K562 (cell line): ENCODE results near the gene IQSEC3. TPM values are rescaled to one million over a fixed set of nuclear protein-coding genes. Genes with fewer than 3 reads are reported as not detected.

Source experiments
- ATAC-seq: fragments of 200-7000 bp; cut with Tn5 transposase; 3 replicates; pipeline ENCODE4 v1.9.1; 2020; ENCODE audit warnings: moderate library complexity
- BruUV-seq: library from RNA; stranded (reverse); fragments of 400-500 nt; replicated peaks from 2 replicates; lab custom pipeline; 2021; lab: Mats Ljungman, UMichigan
- CTCF ChIA-PET: fragments of 300-600 bp; formaldehyde crosslinking; extraction: SDS; loops from one replicate; lab custom pipeline; 2021; ENCODE audit warnings: low intra/inter-chr PET ratio; lab: Yijun Ruan, JAX
- POLR2A ChIA-PET: fragments of 300-600, 350-650 bp; sonication (Branson Sonifier 250); formaldehyde crosslinking; extraction: SDS; loops from one replicate; lab custom pipeline; 2021; ENCODE audit warnings: antibody characterized with exemption, inconsistent platforms; lab: Yijun Ruan, JAX
- DNase-seq, 4 experiments: peaks; one replicate each; pipeline versions ENCODE4 v3.0.0 to v3.0.0-alpha.2; 2011 to 2018; ENCODE audit warnings: low spot score in 3 of 4, mixed read lengths in 3 of 4; ENCODE audit errors: extremely low read depth in 1 of 4
- FAIRE-seq: peaks from 2 replicates; lab custom pipeline; 2011; peaks lifted over from hg19 to GRCh38; lab: Jason Lieb, UNC
- H2AFZ ChIP-seq: 2 replicates; pipeline ENCODE4 v1.6.0; 2011; ENCODE audit warnings: low read depth, low read length, control low read depth, inconsistent platforms
- H3K27ac ChIP-seq: fragments of 200-600 bp; 3 replicates; pipeline ENCODE4 v1.8.0; 2011; ENCODE audit warnings: low read depth, mild to moderate bottlenecking, control low read depth, inconsistent platforms, low read length, moderate library complexity, mixed read lengths; ENCODE audit errors: extremely low read depth
- H3K27me3 ChIP-seq, 2 experiments: fragments of 300-600 bp in 1 of 2; 2 replicates in 1 of 2; 3 replicates in 1 of 2; pipeline versions ENCODE4 v1.6.0 to v1.8.0; 2011; ENCODE audit warnings: inconsistent platforms in 2 of 2, low read length in 2 of 2, mild to moderate bottlenecking in 1 of 2, mixed read lengths in 1 of 2, moderate library complexity in 1 of 2; ENCODE audit not compliant: control insufficient read depth in 2 of 2, insufficient read depth in 2 of 2
- H3K36me3 ChIP-seq: fragments of 300-600 bp; 3 replicates; pipeline ENCODE4 v1.8.0; 2011; ENCODE audit warnings: mild to moderate bottlenecking, low read length, inconsistent platforms; ENCODE audit not compliant: control insufficient read depth, insufficient read depth
- H3K4me1 ChIP-seq, 2 experiments: fragments of 200-600 bp in 1 of 2; replicated peaks in 1 of 2; 2 replicates in 1 of 2; 3 replicates in 1 of 2; pipeline versions ENCODE4 v1.5.1 to v1.8.0; 2011; ENCODE audit warnings: inconsistent platforms in 2 of 2, low read length in 2 of 2, mild to moderate bottlenecking in 1 of 2, mixed read lengths in 1 of 2, moderate library complexity in 1 of 2; ENCODE audit not compliant: control insufficient read depth in 2 of 2, insufficient read depth in 2 of 2
- H3K4me2 ChIP-seq: 2 replicates; pipeline ENCODE4 v1.6.1; 2011; ENCODE audit warnings: low read length, control low read depth, inconsistent platforms, mixed read lengths; ENCODE audit not compliant: insufficient read depth
- H3K4me3 ChIP-seq: fragments of 200-600 bp; sonication (generic), shearing (Covaris generic); 2 replicates; pipeline ENCODE4 v1.5.1; 2016; ENCODE audit warnings: control low read depth, inconsistent platforms
- H3K79me2 ChIP-seq: fragments of 200-600 bp; 3 replicates; pipeline ENCODE4 v1.8.0; 2011; ENCODE audit warnings: low read length, inconsistent platforms; ENCODE audit not compliant: control insufficient read depth, insufficient read depth
- H3K9ac ChIP-seq, 2 experiments: 2 replicates each; pipeline versions ENCODE4 v1.6.0 to v1.6.1; 2011; ENCODE audit warnings: low read depth in 2 of 2, low read length in 2 of 2, control low read depth in 1 of 2, inconsistent platforms in 1 of 2, mild to moderate bottlenecking in 1 of 2, mixed read lengths in 1 of 2; ENCODE audit not compliant: insufficient read depth in 1 of 2
- H3K9me1 ChIP-seq: one replicate; pipeline ENCODE4 v1.6.0; 2011; ENCODE audit warnings: inconsistent platforms, mild to moderate bottlenecking, low read length, moderate library complexity; ENCODE audit not compliant: control insufficient read depth, insufficient read depth
- H3K9me3 ChIP-seq: replicated peaks from 2 replicates; pipeline ENCODE4 v1.5.1; 2011; ENCODE audit warnings: low read depth, low read length, inconsistent platforms; ENCODE audit not compliant: control insufficient read depth, insufficient read depth
- H4K20me1 ChIP-seq: replicated peaks from 2 replicates; pipeline ENCODE4 v1.6.1; 2011; ENCODE audit warnings: low read length, inconsistent platforms, mixed read lengths; ENCODE audit not compliant: control insufficient read depth, insufficient read depth
- HIVEP1 ChIP-seq: fragments of 250-450 bp; sonication (Bioruptor Pico); IDR thresholded peaks from 2 replicates; pipeline ENCODE4 v1.4.0; 2020; ENCODE audit warnings: mild to moderate bottlenecking
- HMGN3 ChIP-seq: IDR thresholded peaks from 2 replicates; pipeline ENCODE4 v1.6.1; 2011; ENCODE audit warnings: borderline replicate concordance, low read depth, mild to moderate bottlenecking, mixed read lengths, low read length; ENCODE audit not compliant: insufficient read length; ENCODE audit errors: extremely low read depth
- MEIS2 ChIP-seq: fragments of 450-650 bp; IDR thresholded peaks from 2 replicates; pipeline ENCODE4 v1.6.1; 2014; ENCODE audit warnings: mild to moderate bottlenecking; ENCODE audit not compliant: partially characterized antibody
- NCOR1 ChIP-seq: fragments of 450-650 bp; IDR thresholded peaks from 2 replicates; pipeline ENCODE4 v1.6.1; 2016; ENCODE audit warnings: mild to moderate bottlenecking, moderate library complexity
- SMARCA4 ChIP-seq: fragments of 450-650 bp; IDR thresholded peaks from 2 replicates; pipeline ENCODE4 v1.6.1; 2016
- SMARCE1 ChIP-seq: fragments of 450-650 bp; IDR thresholded peaks from 2 replicates; pipeline ENCODE4 v1.7.1; 2016; ENCODE audit warnings: mild to moderate bottlenecking
- TEAD2 ChIP-seq: fragments of 450-650 bp; IDR thresholded peaks from 2 replicates; pipeline ENCODE4 v1.6.1; 2016; ENCODE audit warnings: missing genetic modification characterization, control low read depth, missing compliant biosample characterization
- WGBS: fragments of 100-300 bp; shearing (Covaris generic); methylation state at CpG from one replicate; pipeline ENCODE4 v1.1.6; 2016; ENCODE audit warnings: low coverage, mixed read lengths; ENCODE audit not compliant: insufficient coverage; ENCODE audit errors: missing lambda C conversion rate; 5-methylcytosine and 5-hydroxymethylcytosine counted together
- in situ Hi-C: fragments of 300-500 bp; cut with MboI; formaldehyde crosslinking; loops from 4 replicates; pipeline ENCODE4 v1.15.0; 2018; ENCODE audit warnings: inconsistent platforms, mixed read lengths
- intact Hi-C: fragments of 100-400 bp; cut with micrococcal nuclease; formaldehyde crosslinking; loops from 2 replicates; pipeline ENCODE4 v1.14.2; 2022
- polyA plus RNA-seq, 8 experiments: library from polyadenylated mRNA; depleted of rRNA in 4 of 8; stranded (reverse) in 5 of 8; unstranded in 3 of 8; fragments of >200 nt; fragmentation: Nextera tagmentation in 2 of 8; fragmentation: Illumina TruSeq in 1 of 8; extraction: Ambion mirVana in 2 of 8; extraction: Trizol in 1 of 8; gene quantifications; 2 replicates each; pipeline versions ENCODE4 v1.2.1 to v1.2.3, GENCODE V29; 2011 to 2014; ENCODE audit warnings: inconsistent platforms in 1 of 8, missing spikeins in 1 of 8
- total RNA-seq, 7 experiments: library from RNA; depleted of rRNA in 6 of 7; stranded (reverse); fragments of >200 nt in 6 of 7; fragmentation: Illumina TruSeq in 2 of 7; extraction: Trizol in 2 of 7; gene quantifications; 2 replicates each; pipeline versions ENCODE4 v1.2.1 to v1.2.3, GENCODE V29; 2011 to 2021; ENCODE audit warnings: low replicate concordance in 1 of 7
- TF ChIP-seq, protein P1 (sequence below), 2 experiments: fragments of 450-650 bp; conservative IDR thresholded peaks; 2 replicates each; pipeline ENCODE4 v1.6.1; 2017; ENCODE audit warnings: mild to moderate bottlenecking in 2 of 2, moderate library complexity in 2 of 2

Gene IQSEC3
- total and polyA plus RNA-seq, 9 of the 15 experiments (the other 6 are each of a cell fraction or from before 2014, with no cell fraction given): under 0.01 to 0.25 (median 0.08) TPM; not detected in 3

GRCh38 chr12:89653-90052 is 23.1 kb downstream of the IQSEC3 start:
- no peaks in the 10 kb centered on the region for H3K9me1 ChIP-seq
- H3K9me3 ChIP-seq: peaks cover 2% of the 10 kb centered on the region; the same call in 1 of the 2 replicates
- H3K79me2 ChIP-seq: no peaks in the 10 kb centered on the region
- no peak overlapping the region for H3K4me3 ChIP-seq
- no peak overlapping the region for H3K9ac ChIP-seq
- no peak overlapping the region for H2AFZ ChIP-seq
- no peaks in the 10 kb centered on the region for H4K20me1 ChIP-seq
- DNase-seq: no peak
- no peak overlapping the region for H3K4me2 ChIP-seq
- POLR2A ChIA-PET: no interaction called here
- BruUV-seq: no TSS peak
- TF ChIP-seq HMGN3 (no peak), TEAD2 (tag) (no peak), SMARCA4 (no peak), NCOR1 (no peak), HIVEP1 (CRISPR knock-in tag) (no peak), MEIS2 (no peak), SMARCE1 (no peak)
- TF ChIP-seq, protein P1, sequence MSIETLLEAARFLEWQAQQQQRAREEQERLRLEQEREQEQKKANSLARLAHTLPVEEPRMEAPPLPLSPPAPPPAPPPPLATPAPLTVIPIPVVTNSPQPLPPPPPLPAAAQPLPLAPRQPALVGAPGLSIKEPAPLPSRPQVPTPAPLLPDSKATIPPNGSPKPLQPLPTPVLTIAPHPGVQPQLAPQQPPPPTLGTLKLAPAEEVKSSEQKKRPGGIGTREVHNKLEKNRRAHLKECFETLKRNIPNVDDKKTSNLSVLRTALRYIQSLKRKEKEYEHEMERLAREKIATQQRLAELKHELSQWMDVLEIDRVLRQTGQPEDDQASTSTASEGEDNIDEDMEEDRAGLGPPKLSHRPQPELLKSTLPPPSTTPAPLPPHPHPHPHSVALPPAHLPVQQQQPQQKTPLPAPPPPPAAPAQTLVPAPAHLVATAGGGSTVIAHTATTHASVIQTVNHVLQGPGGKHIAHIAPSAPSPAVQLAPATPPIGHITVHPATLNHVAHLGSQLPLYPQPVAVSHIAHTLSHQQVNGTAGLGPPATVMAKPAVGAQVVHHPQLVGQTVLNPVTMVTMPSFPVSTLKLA (conservative IDR thresholded peaks at IDR 0.05): no peak
- peaks cover 0 to 10% of the 10 kb centered on the region in 2 experiments; a peak in 2 of 5 replicates for H3K4me1 ChIP-seq
- CTCF ChIA-PET: no interaction called here
- no peak overlapping the region for H3K27ac ChIP-seq
- no peak for FAIRE-seq
- peaks cover 0 to 3% of the 10 kb centered on the region in 2 experiments; a peak in 1 of 5 replicates for H3K27me3 ChIP-seq
- WGBS: 16% methylated on average over 2 of the region's 2 CpGs
- no peak for ATAC-seq
- H3K36me3 ChIP-seq: no peaks in the 10 kb centered on the region
- in situ Hi-C loops (no loop called here), intact Hi-C loops (no loop called here)
